Kidney (tissue), 14 donors: ENCODE results near the gene UBTD1. TPM values are rescaled to one million over a fixed set of nuclear protein-coding genes. Genes with fewer than 3 reads are reported as not detected.

Source experiments
- DNase-seq, 5 donors: peaks; one replicate each; pipeline ENCODE4 v3.0.0-alpha.2; 2013 to 2020
- FAIRE-seq: peaks from 2 replicates; lab custom pipeline; 2012; peaks lifted over from hg19 to GRCh38; lab: Jason Lieb, UNC
- H3K27ac ChIP-seq, 2 donors: one replicate each; pipeline ENCODE4 v1.7.0; 2013; ENCODE audit warnings: low read depth in 2 of 2, low read length in 2 of 2, inconsistent platforms in 1 of 2
- H3K27me3 ChIP-seq: one replicate; pipeline ENCODE4 v1.7.1; 2013; ENCODE audit warnings: low read length, inconsistent platforms; ENCODE audit not compliant: control insufficient read depth, insufficient read depth
- H3K36me3 ChIP-seq, 3 donors: one replicate each; pipeline versions ENCODE4 v1.7.0 to v1.7.1; 2013; ENCODE audit warnings: low read length in 3 of 3, control low read depth in 1 of 3, inconsistent platforms in 1 of 3; ENCODE audit not compliant: insufficient read depth in 3 of 3, control insufficient read depth in 2 of 3
- H3K4me1 ChIP-seq, 3 donors: one replicate each; pipeline versions ENCODE4 v1.7.0 to v1.7.1; 2013; ENCODE audit warnings: low read length in 3 of 3, inconsistent platforms in 1 of 3, low read depth in 1 of 3; ENCODE audit not compliant: control insufficient read depth in 2 of 3, insufficient read depth in 2 of 3
- H3K4me3 ChIP-seq, 3 donors: one replicate each; pipeline versions ENCODE4 v1.7.0 to v1.8.1; 2013; ENCODE audit warnings: low read length in 3 of 3, control low read depth in 1 of 3, inconsistent platforms in 1 of 3
- H3K9ac ChIP-seq, 3 donors: one replicate each; pipeline versions ENCODE4 v1.7.0 to v1.7.1; 2013; ENCODE audit warnings: low read length in 3 of 3, control low read depth in 1 of 3, inconsistent platforms in 1 of 3
- H3K9me3 ChIP-seq, 3 donors: one replicate each; pipeline versions ENCODE4 v1.7.0 to v1.7.1; 2013; ENCODE audit warnings: low read length in 3 of 3, control low read depth in 1 of 3, inconsistent platforms in 1 of 3; ENCODE audit not compliant: control insufficient read depth in 2 of 3, insufficient read depth in 1 of 3
- intact Hi-C: fragments of 100-400 bp; cut with DNase I; formaldehyde crosslinking; loops from one replicate; pipeline ENCODE4 v1.11.1; 2022
- polyA plus RNA-seq: library from polyadenylated mRNA; stranded (reverse); fragments of 350-450 nt; fragmentation: Illumina TruSeq; extraction: RNeasy Lipid Tissue Mini Kit (QIAGEN cat#74804); gene quantifications from one replicate; pipeline ENCODE4 v1.2.3, GENCODE V29; 2014; ENCODE audit warnings: low read depth, low replicate concordance; ENCODE audit not compliant: insufficient read depth
- total RNA-seq: library from RNA; stranded (reverse); fragmentation: NEBNext Ultra II Directional; extraction: Animal tissue kit (Norgen Biotek cat#: 25700); gene quantifications from one replicate; pipeline ENCODE4 v1.2.1, GENCODE V29; 2021
- TF ChIP-seq, protein P1 (sequence below): IDR thresholded peaks from 3 replicates; pipeline ENCODE4 v1.5.1; 2012; ENCODE audit warnings: mild to moderate bottlenecking, moderate library complexity, borderline replicate concordance; ENCODE audit not compliant: insufficient read depth; ENCODE audit errors: extremely low read depth
- donor health status: control.
- donor health status: control.
- donor health status: control.
- donor health status: control.
- donor health status: control.
- donor health status: DM: yes; HTN: yes; CAD: no.
- donor health status: Normal renal cell carcinoma (clear cell type).

Gene UBTD1
- total and polyA plus RNA-seq, 2 donors from 2014 or later: 17.4 to 26.1 TPM

DNA sequence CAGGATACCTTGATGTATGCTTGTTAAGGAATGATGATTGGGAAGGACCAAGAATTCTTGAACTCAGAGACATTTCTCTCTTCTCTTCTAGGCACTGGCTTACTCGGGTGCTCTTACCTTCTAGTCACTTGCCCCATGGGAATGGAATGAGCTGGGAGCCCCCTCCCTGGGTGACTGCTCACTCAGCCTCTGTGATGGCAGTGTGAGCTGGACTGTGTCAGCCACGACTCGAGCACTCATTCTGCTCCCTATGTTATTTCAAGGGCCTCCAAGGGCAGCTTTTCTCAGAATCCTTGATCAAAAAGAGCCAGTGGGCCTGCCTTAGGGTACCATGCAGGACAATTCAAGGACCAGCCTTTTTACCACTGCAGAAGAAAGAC is 42.0 kb upstream of the UBTD1 start:
- DNase-seq (no peak), FAIRE-seq (no peak)
- Histone ChIP-seq H3K4me3 (no peak overlapping the region), H3K9me3 (no peaks in the 10 kb centered on the region), H3K9ac (no peak overlapping the region), H3K4me1 (peaks cover 0 to 9% (median 0%) of the 10 kb centered on the region in 3 donors), H3K36me3 (peaks cover 9 to 38% (median 34%) of the 10 kb centered on the region in 3 donors), H3K27ac (no peak overlapping the region), H3K27me3 (no peaks in the 10 kb centered on the region)
- TF ChIP-seq, protein P1, sequence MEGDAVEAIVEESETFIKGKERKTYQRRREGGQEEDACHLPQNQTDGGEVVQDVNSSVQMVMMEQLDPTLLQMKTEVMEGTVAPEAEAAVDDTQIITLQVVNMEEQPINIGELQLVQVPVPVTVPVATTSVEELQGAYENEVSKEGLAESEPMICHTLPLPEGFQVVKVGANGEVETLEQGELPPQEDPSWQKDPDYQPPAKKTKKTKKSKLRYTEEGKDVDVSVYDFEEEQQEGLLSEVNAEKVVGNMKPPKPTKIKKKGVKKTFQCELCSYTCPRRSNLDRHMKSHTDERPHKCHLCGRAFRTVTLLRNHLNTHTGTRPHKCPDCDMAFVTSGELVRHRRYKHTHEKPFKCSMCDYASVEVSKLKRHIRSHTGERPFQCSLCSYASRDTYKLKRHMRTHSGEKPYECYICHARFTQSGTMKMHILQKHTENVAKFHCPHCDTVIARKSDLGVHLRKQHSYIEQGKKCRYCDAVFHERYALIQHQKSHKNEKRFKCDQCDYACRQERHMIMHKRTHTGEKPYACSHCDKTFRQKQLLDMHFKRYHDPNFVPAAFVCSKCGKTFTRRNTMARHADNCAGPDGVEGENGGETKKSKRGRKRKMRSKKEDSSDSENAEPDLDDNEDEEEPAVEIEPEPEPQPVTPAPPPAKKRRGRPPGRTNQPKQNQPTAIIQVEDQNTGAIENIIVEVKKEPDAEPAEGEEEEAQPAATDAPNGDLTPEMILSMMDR: no peak
- intact Hi-C loops: no loop called here

DNA sequence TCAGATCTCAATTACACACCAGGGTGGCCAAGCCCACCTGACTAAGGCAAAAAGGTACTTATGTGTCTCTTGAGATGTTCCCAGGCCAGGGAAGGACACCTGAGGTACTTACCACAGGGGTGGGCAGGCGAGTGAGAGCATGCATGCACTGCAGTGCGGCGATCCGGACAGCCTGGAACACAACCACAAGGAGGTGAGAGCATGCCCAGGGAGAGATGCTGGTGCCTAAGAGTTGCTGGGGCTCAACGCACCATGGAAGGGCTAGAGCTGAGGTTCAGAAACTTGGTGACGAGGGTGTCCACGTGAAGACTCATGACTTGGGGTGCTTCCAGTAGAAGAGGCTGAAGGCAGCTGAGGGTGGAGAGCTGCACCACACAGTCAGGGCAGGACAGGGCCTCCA is 39.6 kb upstream of the UBTD1 start:
- peaks cover 0 to 15% (median 0%) of the 10 kb centered on the region in 3 donors for H3K4me1 ChIP-seq
- DNase-seq (no peak), FAIRE-seq (no peak)
- intact Hi-C loops: no loop called here
- H3K27me3 ChIP-seq: no peaks in the 10 kb centered on the region
- TF ChIP-seq, protein P1: no peak
- no peak overlapping the region for H3K9ac ChIP-seq
- H3K4me3 ChIP-seq: no peak overlapping the region
- H3K36me3 ChIP-seq: peaks cover 18 to 48% (median 45%) of the 10 kb centered on the region in 3 donors
- no peak overlapping the region for H3K27ac ChIP-seq
- no peaks in the 10 kb centered on the region for H3K9me3 ChIP-seq

DNA sequence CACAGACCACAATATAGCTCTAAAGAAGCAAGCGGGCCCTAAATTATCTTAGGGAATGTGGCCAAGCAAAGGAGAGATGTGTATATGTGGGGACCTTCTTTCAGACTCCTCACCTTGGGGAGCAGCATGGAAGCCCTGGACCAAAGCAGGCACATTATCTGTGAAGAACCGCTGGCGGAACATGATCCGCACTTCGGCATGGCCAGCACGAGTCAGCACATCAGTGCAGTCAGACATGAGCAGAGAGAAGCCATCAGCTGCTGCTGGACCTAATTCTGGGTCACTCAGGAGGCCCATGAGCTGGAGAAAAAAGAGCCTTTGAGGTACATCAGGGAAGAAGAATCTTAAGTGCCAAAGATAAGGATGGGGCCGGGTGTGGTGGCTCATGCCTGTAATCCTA is 38.8 kb upstream of the UBTD1 start:
- Histone ChIP-seq H3K9ac (no peak overlapping the region), H3K27me3 (no peaks in the 10 kb centered on the region), H3K4me3 (no peak overlapping the region), H3K9me3 (no peaks in the 10 kb centered on the region), H3K36me3 (peaks cover 20 to 50% (median 45%) of the 10 kb centered on the region in 3 donors), H3K27ac (no peak overlapping the region), H3K4me1 (peaks cover 0 to 13% (median 0%) of the 10 kb centered on the region in 3 donors)
- no peak for FAIRE-seq
- no peak for DNase-seq
- TF ChIP-seq, protein P1: no peak
- intact Hi-C loops: no loop called here

DNA sequence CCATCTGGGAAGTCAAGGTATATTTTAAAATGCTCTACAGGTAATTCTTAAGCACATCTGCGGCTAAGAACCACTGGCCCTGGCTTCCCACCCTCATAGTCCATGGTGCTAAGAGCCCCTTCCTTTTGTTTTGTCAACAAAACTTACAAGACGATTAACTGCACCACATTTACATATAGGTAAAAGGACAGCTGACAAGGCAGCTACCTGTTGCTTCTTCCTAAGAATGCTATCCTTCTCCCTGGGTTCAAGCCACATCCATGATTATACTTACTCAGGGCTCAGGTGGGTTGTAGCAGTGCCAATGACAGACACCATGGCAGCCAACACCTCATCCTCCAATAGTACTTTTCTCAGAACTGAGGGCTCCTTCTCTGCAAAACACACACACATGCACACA is 36.4 kb upstream of the UBTD1 start:
- intact Hi-C loops: no loop called here
- Histone ChIP-seq H3K36me3 (peaks cover 23 to 62% (median 55%) of the 10 kb centered on the region in 3 donors), H3K27ac (no peak overlapping the region), H3K27me3 (no peaks in the 10 kb centered on the region), H3K9me3 (no peaks in the 10 kb centered on the region), H3K4me3 (no peak overlapping the region), H3K9ac (no peak overlapping the region), H3K4me1 (peaks cover 0 to 11% (median 0%) of the 10 kb centered on the region in 3 donors)
- TF ChIP-seq, protein P1: no peak
- FAIRE-seq (no peak), DNase-seq (no peak)
